ENCODE measurements around the gene MS4A4A.

DNA sequence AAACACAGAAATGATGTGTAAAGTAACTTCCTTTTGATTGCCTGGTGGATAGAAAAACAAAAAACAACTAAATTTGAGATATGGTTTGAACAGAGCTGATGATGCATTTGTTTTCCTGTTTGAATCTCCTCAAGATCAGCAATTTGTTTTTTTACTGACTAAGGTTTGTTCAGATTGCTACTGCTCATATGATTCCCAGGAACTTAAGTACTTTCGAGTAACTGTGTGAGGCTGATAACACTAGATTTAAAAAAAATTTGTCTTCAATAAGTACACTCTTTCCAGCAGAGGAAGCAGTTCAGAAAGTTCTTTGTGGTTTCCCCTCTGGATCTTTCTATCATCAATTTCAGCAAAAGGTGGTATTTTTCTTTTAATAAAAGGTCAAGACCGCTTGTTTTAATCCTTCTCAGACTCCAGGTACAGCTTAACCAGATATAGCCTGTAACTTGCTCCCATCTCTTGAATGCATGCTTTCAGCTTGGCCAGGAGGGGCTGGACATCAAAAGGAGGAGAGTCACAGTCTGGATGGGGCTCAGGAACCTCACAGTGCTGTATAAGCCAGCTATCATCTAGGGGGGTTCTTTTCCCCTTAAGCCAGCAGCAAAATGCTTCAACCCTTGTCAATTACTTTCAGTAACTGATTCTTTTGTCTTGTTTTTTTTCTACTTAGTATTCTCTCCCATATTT lies 34.3 kb downstream of the MS4A4A start:
- no peak for TF ChIP-seq POLR2A (IDR thresholded peaks at IDR 0.05)
- TF ChIP-seq, protein P1, sequence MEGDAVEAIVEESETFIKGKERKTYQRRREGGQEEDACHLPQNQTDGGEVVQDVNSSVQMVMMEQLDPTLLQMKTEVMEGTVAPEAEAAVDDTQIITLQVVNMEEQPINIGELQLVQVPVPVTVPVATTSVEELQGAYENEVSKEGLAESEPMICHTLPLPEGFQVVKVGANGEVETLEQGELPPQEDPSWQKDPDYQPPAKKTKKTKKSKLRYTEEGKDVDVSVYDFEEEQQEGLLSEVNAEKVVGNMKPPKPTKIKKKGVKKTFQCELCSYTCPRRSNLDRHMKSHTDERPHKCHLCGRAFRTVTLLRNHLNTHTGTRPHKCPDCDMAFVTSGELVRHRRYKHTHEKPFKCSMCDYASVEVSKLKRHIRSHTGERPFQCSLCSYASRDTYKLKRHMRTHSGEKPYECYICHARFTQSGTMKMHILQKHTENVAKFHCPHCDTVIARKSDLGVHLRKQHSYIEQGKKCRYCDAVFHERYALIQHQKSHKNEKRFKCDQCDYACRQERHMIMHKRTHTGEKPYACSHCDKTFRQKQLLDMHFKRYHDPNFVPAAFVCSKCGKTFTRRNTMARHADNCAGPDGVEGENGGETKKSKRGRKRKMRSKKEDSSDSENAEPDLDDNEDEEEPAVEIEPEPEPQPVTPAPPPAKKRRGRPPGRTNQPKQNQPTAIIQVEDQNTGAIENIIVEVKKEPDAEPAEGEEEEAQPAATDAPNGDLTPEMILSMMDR (IDR thresholded peaks at IDR 0.05), result no peak
